Body of pancreas (tissue), 4 donors: ENCODE measurements around the gene MYLK3. TPM values are rescaled to one million over a fixed set of nuclear protein-coding genes. Genes with fewer than 3 reads are reported as not detected.

Experiments used
- ATAC-seq: fragments of 150-250 bp; one replicate; pipeline ENCODE4 v1.9.1; 2016
- DNase-seq, 4 donors: peaks; one replicate each; pipeline ENCODE4 v3.0.0-alpha.2; 2019
- H3K27ac ChIP-seq, 4 donors: fragments of 200-600 bp; sonication (generic); 1 replicate in 3 of 4; 2 replicates in 1 of 4; pipeline versions ENCODE4 v1.5.1 to v1.6.1; 2016 to 2019; ENCODE audit warnings: mild to moderate bottlenecking in 1 of 4, mixed read lengths in 1 of 4, moderate library complexity in 1 of 4
- H3K27me3 ChIP-seq, 2 donors: fragments of 200-600 bp; sonication (generic); one replicate each; pipeline ENCODE4 v1.6.0; 2016; ENCODE audit warnings: mild to moderate bottlenecking in 1 of 2
- H3K36me3 ChIP-seq, 2 donors: fragments of 200-600 bp; sonication (generic); replicated peaks in 1 of 2; 2 replicates each; pipeline ENCODE4 v1.5.1; 2016; ENCODE audit warnings: low read depth in 2 of 2; ENCODE audit not compliant: insufficient read depth in 1 of 2
- H3K4me1 ChIP-seq: fragments of 200-600 bp; sonication (generic); one replicate; pipeline ENCODE4 v1.6.0; 2016
- H3K4me3 ChIP-seq, 2 donors: fragments of 200-600 bp; sonication (generic); 1 replicate in 1 of 2; 2 replicates in 1 of 2; pipeline ENCODE4 v1.5.1; 2016 to 2019
- H3K9me3 ChIP-seq, 3 donors: fragments of 200-600 bp; sonication (generic); 1 replicate in 2 of 3; 2 replicates in 1 of 3; pipeline ENCODE4 v1.5.1; 2016
- POLR2A ChIP-seq, 3 donors: fragments of 450-650 bp; IDR thresholded peaks; one replicate each; pipeline ENCODE4 v1.6.1; 2016; ENCODE audit warnings: antibody characterized with exemption in 3 of 3, mild to moderate bottlenecking in 2 of 3
- WGBS, 2 donors: methylation state at CpG; one replicate each; pipeline ENCODE4 v1.1.5; 2017; 5-methylcytosine and 5-hydroxymethylcytosine counted together
- intact Hi-C: fragments of 100-400 bp; cut with DNase I; formaldehyde crosslinking; loops from one replicate; pipeline ENCODE4 v1.15.1; 2023
- total RNA-seq, 2 donors: library from RNA; depleted of rRNA; stranded (reverse); fragments of >200 nt; gene quantifications; one replicate each; pipeline ENCODE4 v1.1.0, GENCODE V29; 2016
- TF ChIP-seq, protein P1 (sequence below), 7 experiments: fragments of 450-650 bp in 4 of 7; fragments of 200-600 bp in 3 of 7; sonication (generic) in 3 of 7; IDR thresholded peaks; one replicate each; pipeline ENCODE4 v1.5.1; 2016 to 2019; ENCODE audit warnings: antibody characterized with exemption in 7 of 7

The MYLK3 gene
- total RNA-seq, 2 donors from 2014 or later: 0.26 TPM; not detected in 1

- Histone ChIP-seq H3K9me3 (no peaks in the 10 kb centered on the region), H3K4me3 (no peak overlapping the region), H3K36me3 (no peaks in the 10 kb centered on the region), H3K27ac (no peak overlapping the region), H3K27me3 (no peaks in the 10 kb centered on the region), H3K4me1 (no peaks in the 10 kb centered on the region)
- 33 to 52% methylated on average over 3 of the region's 3 CpGs for WGBS, 2 donors
- DNase-seq: no peak
- TF ChIP-seq POLR2A (IDR thresholded peaks at IDR 0.05): no peak
- TF ChIP-seq, protein P1, sequence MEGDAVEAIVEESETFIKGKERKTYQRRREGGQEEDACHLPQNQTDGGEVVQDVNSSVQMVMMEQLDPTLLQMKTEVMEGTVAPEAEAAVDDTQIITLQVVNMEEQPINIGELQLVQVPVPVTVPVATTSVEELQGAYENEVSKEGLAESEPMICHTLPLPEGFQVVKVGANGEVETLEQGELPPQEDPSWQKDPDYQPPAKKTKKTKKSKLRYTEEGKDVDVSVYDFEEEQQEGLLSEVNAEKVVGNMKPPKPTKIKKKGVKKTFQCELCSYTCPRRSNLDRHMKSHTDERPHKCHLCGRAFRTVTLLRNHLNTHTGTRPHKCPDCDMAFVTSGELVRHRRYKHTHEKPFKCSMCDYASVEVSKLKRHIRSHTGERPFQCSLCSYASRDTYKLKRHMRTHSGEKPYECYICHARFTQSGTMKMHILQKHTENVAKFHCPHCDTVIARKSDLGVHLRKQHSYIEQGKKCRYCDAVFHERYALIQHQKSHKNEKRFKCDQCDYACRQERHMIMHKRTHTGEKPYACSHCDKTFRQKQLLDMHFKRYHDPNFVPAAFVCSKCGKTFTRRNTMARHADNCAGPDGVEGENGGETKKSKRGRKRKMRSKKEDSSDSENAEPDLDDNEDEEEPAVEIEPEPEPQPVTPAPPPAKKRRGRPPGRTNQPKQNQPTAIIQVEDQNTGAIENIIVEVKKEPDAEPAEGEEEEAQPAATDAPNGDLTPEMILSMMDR (IDR thresholded peaks at IDR 0.05): no peak
- intact Hi-C loops: no loop called here
- ATAC-seq: no peak
Measured at GRCh38 chr16:46696957-46697356, 51.2 kb downstream of the MYLK3 start.

DNA sequence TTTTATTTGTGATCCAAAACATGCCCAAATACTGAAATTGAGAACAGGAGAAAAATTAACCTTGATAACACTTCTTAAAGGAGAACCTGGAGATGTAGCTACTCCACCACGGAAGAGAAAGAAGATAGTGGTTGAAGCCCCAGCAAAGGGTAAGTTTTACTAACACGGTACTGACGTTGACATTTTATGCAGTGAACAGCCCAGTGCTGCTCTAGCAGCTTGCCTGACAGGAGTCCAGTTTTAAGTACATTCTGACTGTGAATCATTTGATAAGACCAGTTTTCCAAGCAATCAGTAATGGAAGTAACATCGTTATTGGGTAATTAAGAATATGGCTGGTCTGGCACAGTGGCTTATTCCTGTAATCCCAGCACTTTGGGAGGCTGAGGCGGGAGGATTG lies 52.2 kb downstream of the MYLK3 start:
- 84% methylated on average over 5 of the region's 5 CpGs for WGBS, 2 donors
- Histone ChIP-seq H3K4me1 (no peaks in the 10 kb centered on the region), H3K27me3 (no peaks in the 10 kb centered on the region), H3K9me3 (no peaks in the 10 kb centered on the region), H3K36me3 (no peaks in the 10 kb centered on the region), H3K4me3 (no peak overlapping the region), H3K27ac (no peak overlapping the region)
- intact Hi-C loops: no loop called here
- DNase-seq (no peak), ATAC-seq (no peak)
- TF ChIP-seq, protein P1 (IDR thresholded peaks at IDR 0.05): no peak
- no peak for TF ChIP-seq POLR2A (IDR thresholded peaks at IDR 0.05)

- no peak for DNase-seq
- Histone ChIP-seq H3K9me3 (no peaks in the 10 kb centered on the region), H3K27me3 (no peaks in the 10 kb centered on the region), H3K4me3 (no peak overlapping the region), H3K36me3 (no peaks in the 10 kb centered on the region), H3K4me1 (peaks cover 12% of the 10 kb centered on the region), H3K27ac (no peak overlapping the region)
- no peak for TF ChIP-seq POLR2A (IDR thresholded peaks at IDR 0.05)
- TF ChIP-seq, protein P1 (IDR thresholded peaks at IDR 0.05): no peak
- 91 to 92% methylated on average over 2 of the region's 2 CpGs for WGBS, 2 donors
- intact Hi-C loops: no loop called here
- no peak for ATAC-seq
Measured at GRCh38 chr16:46693598-46693997, 54.5 kb downstream of the MYLK3 start.

DNA sequence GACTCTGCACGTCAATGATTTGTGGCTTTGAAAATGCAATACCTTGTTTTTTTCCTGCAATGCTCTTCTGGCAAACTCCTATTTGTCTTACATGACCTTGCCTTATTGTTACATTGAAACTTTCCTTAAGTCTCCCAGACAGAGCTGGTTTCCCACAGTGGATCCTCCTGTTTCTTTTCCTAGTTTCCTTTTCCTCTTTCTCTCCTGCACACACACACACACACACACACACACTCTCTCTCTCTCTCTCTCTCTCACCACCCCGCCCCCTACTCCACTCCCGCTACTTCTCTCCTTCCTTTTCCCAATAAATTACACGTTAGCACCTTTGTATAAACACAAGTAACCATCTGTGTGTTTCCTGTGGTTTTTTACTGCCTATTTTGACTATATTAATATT lies 56.4 kb downstream of the MYLK3 start:
- Histone ChIP-seq H3K4me3 (no peak overlapping the region), H3K36me3 (no peaks in the 10 kb centered on the region), H3K27ac (no peak overlapping the region), H3K27me3 (no peaks in the 10 kb centered on the region), H3K9me3 (no peaks in the 10 kb centered on the region), H3K4me1 (peaks cover 25% of the 10 kb centered on the region)
- TF ChIP-seq, protein P1 (IDR thresholded peaks at IDR 0.05): no peak
- no peak for TF ChIP-seq POLR2A (IDR thresholded peaks at IDR 0.05)
- no peak for DNase-seq
- 67 to 78% methylated on average over 4 of the region's 4 CpGs for WGBS, 2 donors
- intact Hi-C loops: no loop called here
- no peak for ATAC-seq
